ENCODE data around the gene TMEM201.

DNA sequence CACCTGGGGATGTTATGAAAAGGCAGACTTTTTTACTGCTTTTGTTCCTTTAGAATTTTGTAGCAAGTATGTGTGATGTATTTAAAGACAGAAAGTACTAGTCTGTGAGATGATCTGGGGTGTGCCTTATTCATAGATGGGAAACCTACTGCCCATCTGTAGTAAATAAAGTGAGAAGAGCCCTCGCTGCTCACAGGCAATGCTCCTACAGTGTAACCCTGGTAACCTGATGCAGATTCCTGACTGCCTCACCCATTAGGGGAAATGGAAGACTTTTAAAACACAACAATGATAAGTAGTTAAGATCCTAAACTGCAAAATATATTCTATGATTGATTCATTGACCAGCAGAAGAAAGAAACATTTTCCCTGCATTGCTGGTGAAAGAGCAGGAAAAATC lies 19.4 kb upstream of the TMEM201 start:
- TF ChIP-seq ZNF143 (CRISPR knock-in tag; IDR thresholded peaks at IDR 0.05) (no peak), ZNF451 (CRISPR knock-in tag; IDR thresholded peaks at IDR 0.05) (no peak), CTCF (CRISPR knock-in tag; IDR thresholded peaks at IDR 0.05) (no peak), ZMYM3 (CRISPR knock-in tag; IDR thresholded peaks at IDR 0.05) (no peak), ZNF33B (CRISPR knock-in tag; IDR thresholded peaks at IDR 0.05) (no peak), HIVEP1 (CRISPR knock-in tag; IDR thresholded peaks at IDR 0.05) (no peak), NFRKB (IDR thresholded peaks at IDR 0.05) (no peak), ZNF891 (CRISPR knock-in tag; IDR thresholded peaks at IDR 0.05) (no peak), POLR2AphosphoS5 (IDR thresholded peaks at IDR 0.05; ENCODE audit: low read depth, low read length) (no peak), TCF12 (IDR thresholded peaks at IDR 0.05) (no peak), TCF12 (CRISPR knock-in tag; IDR thresholded peaks at IDR 0.05) (no peak)
- TF ChIP-seq, protein P1, sequence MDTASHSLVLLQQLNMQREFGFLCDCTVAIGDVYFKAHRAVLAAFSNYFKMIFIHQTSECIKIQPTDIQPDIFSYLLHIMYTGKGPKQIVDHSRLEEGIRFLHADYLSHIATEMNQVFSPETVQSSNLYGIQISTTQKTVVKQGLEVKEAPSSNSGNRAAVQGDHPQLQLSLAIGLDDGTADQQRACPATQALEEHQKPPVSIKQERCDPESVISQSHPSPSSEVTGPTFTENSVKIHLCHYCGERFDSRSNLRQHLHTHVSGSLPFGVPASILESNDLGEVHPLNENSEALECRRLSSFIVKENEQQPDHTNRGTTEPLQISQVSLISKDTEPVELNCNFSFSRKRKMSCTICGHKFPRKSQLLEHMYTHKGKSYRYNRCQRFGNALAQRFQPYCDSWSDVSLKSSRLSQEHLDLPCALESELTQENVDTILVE (CRISPR knock-in tag; IDR thresholded peaks at IDR 0.05), result no peak
- TF ChIP-seq, protein P2, sequence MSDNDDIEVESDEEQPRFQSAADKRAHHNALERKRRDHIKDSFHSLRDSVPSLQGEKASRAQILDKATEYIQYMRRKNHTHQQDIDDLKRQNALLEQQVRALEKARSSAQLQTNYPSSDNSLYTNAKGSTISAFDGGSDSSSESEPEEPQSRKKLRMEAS (IDR thresholded peaks at IDR 0.05), result no peak
- TF ChIP-seq, protein P3, sequence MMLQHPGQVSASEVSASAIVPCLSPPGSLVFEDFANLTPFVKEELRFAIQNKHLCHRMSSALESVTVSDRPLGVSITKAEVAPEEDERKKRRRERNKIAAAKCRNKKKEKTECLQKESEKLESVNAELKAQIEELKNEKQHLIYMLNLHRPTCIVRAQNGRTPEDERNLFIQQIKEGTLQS (CRISPR knock-in tag; IDR thresholded peaks at IDR 0.05), result no peak
